PC-9 (cell line): Measurements from ENCODE around the gene PLSCR4. TPM values are rescaled to one million over a fixed set of nuclear protein-coding genes. Genes with fewer than 3 reads are reported as not detected.

Experiments used
- BruUV-seq: library from RNA; stranded (reverse); fragments of 400-500 nt; replicated peaks from 2 replicates; lab custom pipeline; 2021; lab: Mats Ljungman, UMichigan
- CTCF ChIA-PET: fragments of 300-600 bp; sonication (Branson Sonifier 250); formaldehyde crosslinking; loops from one replicate; lab custom pipeline; 2022; ENCODE audit warnings: antibody characterized with exemption; lab: Charles Lee
- POLR2A ChIA-PET: fragments of 300-600 bp; sonication (Branson Sonifier 250); formaldehyde crosslinking; loops from one replicate; lab custom pipeline; 2022; ENCODE audit warnings: antibody characterized with exemption; ENCODE audit not compliant: unreplicated experiment; lab: Charles Lee
- DNase-seq, 2 experiments: peaks; one replicate each; pipeline versions ENCODE4 v3.0.0 to v3.0.0-alpha.2; 2015 to 2022; ENCODE audit warnings: mixed read lengths in 1 of 2
- H2AFZ ChIP-seq: fragments of 200-600 bp; sonication (generic); 2 replicates; pipeline ENCODE4 v1.8.1; 2017; ENCODE audit warnings: antibody characterized with exemption
- H3F3A ChIP-seq: fragments of 200-600 bp; sonication (generic); 2 replicates; pipeline ENCODE4 v1.8.1; 2017; ENCODE audit warnings: antibody characterized with exemption, mild to moderate bottlenecking, low read depth; ENCODE audit not compliant: insufficient read depth
- H3K27ac ChIP-seq: fragments of 200-600 bp; sonication (generic); 2 replicates; pipeline ENCODE4 v1.6.1; 2016; ENCODE audit warnings: mixed run types
- H3K27me3 ChIP-seq: fragments of 200-600 bp; sonication (generic); 2 replicates; pipeline ENCODE4 v1.6.1; 2016; ENCODE audit warnings: low read depth, mixed run types; ENCODE audit not compliant: insufficient read depth
- H3K36me3 ChIP-seq: fragments of 200-600 bp; sonication (generic); 2 replicates; pipeline ENCODE4 v1.6.1; 2016; ENCODE audit warnings: low read depth, mixed run types
- H3K4me1 ChIP-seq: fragments of 200-600 bp; sonication (generic); replicated peaks from 2 replicates; pipeline ENCODE4 v1.6.1; 2016; ENCODE audit warnings: mixed run types; ENCODE audit not compliant: insufficient read depth
- H3K4me2 ChIP-seq: fragments of 200-600 bp; sonication (generic); 2 replicates; pipeline ENCODE4 v1.6.1; 2017; ENCODE audit warnings: mixed run types
- H3K4me3 ChIP-seq: fragments of 200-600 bp; sonication (generic); 2 replicates; pipeline ENCODE4 v1.6.1; 2016; ENCODE audit warnings: mixed run types
- H3K79me2 ChIP-seq: fragments of 200-600 bp; sonication (generic); 2 replicates; pipeline ENCODE4 v1.6.1; 2017; ENCODE audit warnings: low read depth, mixed run types
- H3K9me2 ChIP-seq: fragments of 200-600 bp; sonication (generic); 2 replicates; pipeline ENCODE4 v1.8.1; 2017; ENCODE audit warnings: mild to moderate bottlenecking; ENCODE audit not compliant: insufficient read depth
- H3K9me3 ChIP-seq: fragments of 200-600 bp; sonication (generic); 2 replicates; pipeline ENCODE4 v1.8.1; 2016; ENCODE audit warnings: low read depth; ENCODE audit not compliant: insufficient read depth
- H4K20me1 ChIP-seq: fragments of 200-600 bp; sonication (generic); 2 replicates; pipeline ENCODE4 v1.8.1; 2017; ENCODE audit not compliant: insufficient read depth
- CTCF ChIP-seq: fragments of 200-600 bp; sonication (generic); conservative IDR thresholded peaks from 2 replicates; pipeline ENCODE4 v1.6.1; 2017; ENCODE audit warnings: mixed run types, antibody characterized with exemption, mild to moderate bottlenecking, moderate library complexity
- EZH2 ChIP-seq: fragments of 200-600 bp; sonication (generic); IDR thresholded peaks from 2 replicates; pipeline ENCODE4 v1.8.0; 2017; ENCODE audit warnings: antibody characterized with exemption, low read depth
- intact Hi-C: fragments of 100-400 bp; cut with micrococcal nuclease; formaldehyde crosslinking; loops from one replicate; pipeline ENCODE4 v1.10.0; 2022; ENCODE audit not compliant: unreplicated experiment
- total RNA-seq: library from RNA; stranded (reverse); gene quantifications from 2 replicates; pipeline ENCODE4 v1.2.3, GENCODE V29; 2021

PLSCR4 gene
- total RNA-seq, 1 experiment from 2014 or later, result 8.4 TPM

GRCh38 chr3:146265720-146266119, 14.8 kb upstream of the PLSCR4 start:
- H3K4me2 ChIP-seq, result no peak overlapping the region
- no peaks in the 10 kb centered on the region for H3K79me2 ChIP-seq
- H3K4me3 ChIP-seq, result no peak overlapping the region
- no peak for DNase-seq
- POLR2A ChIA-PET, result no interaction called here
- H3K4me1 ChIP-seq, result no peaks in the 10 kb centered on the region
- H3K9me3 ChIP-seq, result no peaks in the 10 kb centered on the region
- CTCF ChIA-PET, result interaction anchor here (0.7 kb wide), 1 partner anchor 120 kb away, joined by 3 read pairs; no protein-coding TSS in a partner anchor
- H3K27ac ChIP-seq, result no peak overlapping the region
- BruUV-seq, result no TSS peak
- H3K9me2 ChIP-seq, result no peaks in the 10 kb centered on the region
- H4K20me1 ChIP-seq, result no peaks in the 10 kb centered on the region
- H3F3A ChIP-seq, result no peaks in the 10 kb centered on the region
- no peak overlapping the region for H2AFZ ChIP-seq
- H3K27me3 ChIP-seq, result no peaks in the 10 kb centered on the region
- no peak for TF ChIP-seq CTCF
- TF ChIP-seq EZH2, result no peak
- no peaks in the 10 kb centered on the region for H3K36me3 ChIP-seq
- intact Hi-C loops, result no loop called here

DNA sequence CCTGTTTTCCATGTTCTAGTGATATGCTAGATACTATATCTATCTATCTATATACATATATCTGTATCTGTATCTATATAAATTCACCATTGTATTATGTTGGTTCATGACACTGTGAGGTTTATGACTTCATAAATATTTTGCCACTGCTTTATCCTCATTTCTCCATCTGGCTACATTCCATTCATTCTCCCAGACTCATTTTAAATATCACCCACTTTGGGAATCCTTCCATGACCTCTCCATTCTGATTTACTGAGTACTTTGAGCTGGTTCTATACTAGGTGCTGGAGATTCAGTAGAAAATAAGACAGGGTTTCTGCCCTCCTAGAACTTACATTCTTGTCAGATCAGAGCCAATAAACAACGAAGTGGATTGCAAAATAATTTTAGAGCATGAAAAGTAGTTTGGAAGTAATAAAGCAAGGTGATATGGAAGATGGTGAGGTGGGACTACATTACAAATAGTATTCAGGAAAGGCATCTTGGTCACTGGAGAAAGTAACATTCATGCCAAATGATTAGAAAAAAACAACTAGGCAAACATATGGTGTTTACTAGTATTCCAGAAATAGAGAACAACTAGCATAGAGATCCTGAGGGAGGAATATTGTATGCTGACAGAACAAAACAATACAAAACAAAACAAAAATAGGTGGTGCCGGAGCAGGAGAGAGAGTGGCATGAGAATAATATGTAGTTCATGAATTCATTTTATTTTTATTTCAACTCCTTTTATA, 11.6 kb upstream of the PLSCR4 start:
- CTCF ChIA-PET, result no interaction called here
- TF ChIP-seq CTCF, result no peak
- TF ChIP-seq EZH2, result no peak
- BruUV-seq, result no TSS peak

DNA sequence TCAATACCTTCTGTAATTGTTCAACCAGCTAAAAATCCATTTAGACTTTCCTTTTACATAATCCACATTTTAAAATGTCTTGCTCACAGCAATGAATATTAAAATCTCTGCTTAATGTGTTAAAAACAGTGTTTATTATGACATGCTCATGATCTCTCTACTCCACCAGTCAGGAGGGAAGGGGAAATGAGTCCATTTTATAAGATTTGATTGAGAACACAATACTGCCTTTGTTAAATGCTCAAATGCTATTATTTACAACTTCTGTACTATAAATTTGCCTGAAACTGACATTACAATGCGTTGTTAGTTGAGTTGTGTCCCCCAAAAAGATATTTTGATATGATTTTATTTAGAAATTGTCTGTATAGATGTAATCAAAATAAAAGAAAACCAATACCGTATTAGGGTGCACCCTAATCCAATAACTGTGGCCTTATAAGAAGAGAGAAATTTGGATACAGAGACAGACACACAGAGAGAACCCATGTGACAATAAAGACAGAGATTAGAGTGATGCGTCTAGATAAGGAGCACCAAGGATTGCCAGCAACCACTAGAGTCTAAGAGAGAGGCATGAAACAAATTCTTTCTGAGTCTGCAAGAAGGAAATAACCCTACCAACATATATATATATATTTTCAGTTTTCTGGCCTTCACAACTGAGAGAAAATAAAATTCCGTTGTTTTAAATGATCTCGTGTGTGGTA, 9.1 kb upstream of the PLSCR4 start:
- H3F3A ChIP-seq, result no peaks in the 10 kb centered on the region
- BruUV-seq, result no TSS peak
- H3K9me3 ChIP-seq, result no peaks in the 10 kb centered on the region
- no peak for DNase-seq
- intact Hi-C loops, result no loop called here
- H3K4me2 ChIP-seq, result no peak overlapping the region
- H2AFZ ChIP-seq, result no peak overlapping the region
- no peak for TF ChIP-seq CTCF
- no peak for TF ChIP-seq EZH2
- no peaks in the 10 kb centered on the region for H3K4me1 ChIP-seq
- ChIA-PET CTCF (no interaction called here), POLR2A (no interaction called here)
- no peaks in the 10 kb centered on the region for H3K9me2 ChIP-seq
- no peak overlapping the region for H3K4me3 ChIP-seq
- no peaks in the 10 kb centered on the region for H3K36me3 ChIP-seq
- no peaks in the 10 kb centered on the region for H4K20me1 ChIP-seq
- no peaks in the 10 kb centered on the region for H3K27me3 ChIP-seq
- no peaks in the 10 kb centered on the region for H3K79me2 ChIP-seq
- H3K27ac ChIP-seq, result no peak overlapping the region

More for the DNA sequence above, 11.6 kb upstream of the PLSCR4 start:
- no peak overlapping the region for H3K4me3 ChIP-seq
- DNase-seq, result no peak
- no peaks in the 10 kb centered on the region for H3K4me1 ChIP-seq
- H4K20me1 ChIP-seq, result no peaks in the 10 kb centered on the region
- H3K27ac ChIP-seq, result no peak overlapping the region
- POLR2A ChIA-PET, result no interaction called here
- no peaks in the 10 kb centered on the region for H3K36me3 ChIP-seq
- no peaks in the 10 kb centered on the region for H3K79me2 ChIP-seq
- no peaks in the 10 kb centered on the region for H3K27me3 ChIP-seq
- H3K9me2 ChIP-seq, result no peaks in the 10 kb centered on the region
- intact Hi-C loops, result no loop called here
- H3K4me2 ChIP-seq, result no peak overlapping the region
- no peaks in the 10 kb centered on the region for H3K9me3 ChIP-seq
- H3F3A ChIP-seq, result no peaks in the 10 kb centered on the region
- no peak overlapping the region for H2AFZ ChIP-seq
